Esophagus squamous epithelium (tissue), 5 donors: ENCODE measurements around the gene THYN1. TPM values are rescaled to one million over a fixed set of nuclear protein-coding genes. Genes with fewer than 3 reads are reported as not detected.
"Not testable (repeated sequence)": the region's sequence is repeated elsewhere in the genome, so short reads cannot be mapped to it uniquely, and the experiment has no call there.

Experiments
- DNase-seq: peaks from one replicate; lab custom pipeline; 2025; lab: John Stamatoyannopoulos, UW
- H3K27ac ChIP-seq, 4 donors: fragments of 200-600 bp; sonication (generic); one replicate each; pipeline ENCODE4 v1.5.1; 2016 to 2019; ENCODE audit warnings: mild to moderate bottlenecking in 1 of 4
- H3K27me3 ChIP-seq, 4 donors: fragments of 200-600 bp; sonication (generic); 1 replicate in 3 of 4; 2 replicates in 1 of 4; pipeline versions ENCODE4 v1.5.1 to v1.6.0; 2017 to 2021; ENCODE audit warnings: antibody characterized with exemption in 1 of 4
- H3K36me3 ChIP-seq, 3 donors: fragments of 200-600 bp; sonication (generic); one replicate each; pipeline ENCODE4 v1.5.1; 2016 to 2019
- H3K4me1 ChIP-seq, 3 donors: fragments of 200-600 bp; sonication (generic); one replicate each; pipeline ENCODE4 v1.5.1; 2017 to 2019
- H3K4me3 ChIP-seq, 4 donors: fragments of 200-600 bp; sonication (generic); 1 replicate in 3 of 4; 2 replicates in 1 of 4; pipeline ENCODE4 v1.5.1; 2016 to 2019; ENCODE audit warnings: mild to moderate bottlenecking in 2 of 4, moderate library complexity in 1 of 4
- H3K9me3 ChIP-seq, 3 donors: fragments of 200-600 bp; sonication (generic); one replicate each; pipeline ENCODE4 v1.5.1; 2016 to 2019
- POLR2A ChIP-seq, 4 donors: fragments of 450-650 bp; IDR thresholded peaks; one replicate each; pipeline ENCODE4 v1.6.1; 2017; ENCODE audit warnings: antibody characterized with exemption in 4 of 4, mild to moderate bottlenecking in 4 of 4, moderate library complexity in 3 of 4
- WGBS, 2 donors: methylation state at CpG; one replicate each; pipeline ENCODE4 v1.1.5; 2018; 5-methylcytosine and 5-hydroxymethylcytosine counted together
- intact Hi-C: fragments of 100-400 bp; cut with DNase I; formaldehyde crosslinking; loops from one replicate; pipeline ENCODE4 v1.15.0; 2022
- total RNA-seq, 4 donors: library from RNA; depleted of rRNA; stranded (reverse); fragments of >200 nt; gene quantifications; one replicate each; pipeline ENCODE4 v1.1.0, GENCODE V29; 2016
- TF ChIP-seq, protein P1 (sequence below), 6 experiments: fragments of 450-650 bp in 4 of 6; fragments of 200-600 bp in 2 of 6; sonication (generic) in 2 of 6; IDR thresholded peaks; one replicate each; pipeline ENCODE4 v1.5.1; 2016 to 2019; ENCODE audit warnings: antibody characterized with exemption in 6 of 6, mild to moderate bottlenecking in 4 of 6, moderate library complexity in 4 of 6
- donor health status: DM: yes; HTN: yes; CAD: no.

THYN1 gene
- total RNA-seq, 4 donors from 2014 or later = 15.7 to 34.2 (median 26.2) TPM

DNA sequence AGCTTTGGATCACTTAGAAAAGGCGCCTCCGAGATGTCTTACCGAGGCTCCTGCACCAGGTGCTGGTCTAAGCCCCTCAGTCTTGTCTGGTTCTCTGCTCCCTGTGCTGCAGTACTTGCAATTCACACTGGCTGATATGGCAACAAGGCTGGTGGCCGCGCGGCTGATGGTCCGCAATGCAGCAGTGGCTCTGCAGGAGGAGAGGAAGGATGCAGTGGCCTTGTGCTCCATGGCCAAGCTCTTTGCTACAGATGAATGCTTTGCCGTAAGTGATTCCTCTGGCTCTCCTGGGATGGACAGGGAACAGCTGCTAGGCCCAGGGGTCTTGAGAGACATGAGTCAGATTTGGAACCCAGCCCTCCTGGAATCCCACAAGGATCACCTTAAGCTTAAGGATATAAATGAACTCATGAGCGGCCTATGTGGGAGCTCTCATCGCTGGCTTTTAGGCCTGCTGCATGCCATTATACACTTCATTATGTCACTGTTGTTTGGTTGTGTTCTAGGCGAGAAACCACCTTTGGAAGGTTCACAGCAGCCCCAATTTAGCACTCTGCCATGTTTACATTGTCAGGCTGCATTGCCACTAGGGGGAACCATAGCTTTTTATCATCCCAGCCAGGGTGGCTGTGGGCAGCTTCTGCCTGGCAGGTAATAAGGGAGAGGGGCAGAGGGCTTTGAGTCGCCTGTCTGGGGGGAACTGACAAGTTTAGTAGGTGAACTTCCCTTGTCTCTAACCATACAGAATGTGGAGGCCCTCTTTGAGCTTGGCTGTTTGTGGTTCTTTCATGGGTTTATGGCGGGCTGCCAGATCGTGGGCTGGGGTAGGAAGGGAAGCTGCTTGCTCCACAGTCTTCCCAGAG is 8.7 kb upstream of the THYN1 start:
- TF ChIP-seq, protein P1, sequence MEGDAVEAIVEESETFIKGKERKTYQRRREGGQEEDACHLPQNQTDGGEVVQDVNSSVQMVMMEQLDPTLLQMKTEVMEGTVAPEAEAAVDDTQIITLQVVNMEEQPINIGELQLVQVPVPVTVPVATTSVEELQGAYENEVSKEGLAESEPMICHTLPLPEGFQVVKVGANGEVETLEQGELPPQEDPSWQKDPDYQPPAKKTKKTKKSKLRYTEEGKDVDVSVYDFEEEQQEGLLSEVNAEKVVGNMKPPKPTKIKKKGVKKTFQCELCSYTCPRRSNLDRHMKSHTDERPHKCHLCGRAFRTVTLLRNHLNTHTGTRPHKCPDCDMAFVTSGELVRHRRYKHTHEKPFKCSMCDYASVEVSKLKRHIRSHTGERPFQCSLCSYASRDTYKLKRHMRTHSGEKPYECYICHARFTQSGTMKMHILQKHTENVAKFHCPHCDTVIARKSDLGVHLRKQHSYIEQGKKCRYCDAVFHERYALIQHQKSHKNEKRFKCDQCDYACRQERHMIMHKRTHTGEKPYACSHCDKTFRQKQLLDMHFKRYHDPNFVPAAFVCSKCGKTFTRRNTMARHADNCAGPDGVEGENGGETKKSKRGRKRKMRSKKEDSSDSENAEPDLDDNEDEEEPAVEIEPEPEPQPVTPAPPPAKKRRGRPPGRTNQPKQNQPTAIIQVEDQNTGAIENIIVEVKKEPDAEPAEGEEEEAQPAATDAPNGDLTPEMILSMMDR (IDR thresholded peaks at IDR 0.05) = peak in 3 of 6 experiments; percentile 36 to 54 (median 39)
- TF ChIP-seq POLR2A (IDR thresholded peaks at IDR 0.05) = no peak
- H3K9me3 ChIP-seq = no peaks in the 10 kb centered on the region
- peaks cover 0 to 5% (median 0%) of the 10 kb centered on the region in 3 donors for H3K4me1 ChIP-seq
- H3K27me3 ChIP-seq = no peaks in the 10 kb centered on the region
- H3K4me3 ChIP-seq = no peak overlapping the region
- WGBS, 2 donors = 88 to 92% methylated on average over 7 to 10 of the region's 14 CpGs
- intact Hi-C loops = no loop called here
- no peak overlapping the region for H3K27ac ChIP-seq
- peaks cover 0 to 84% (median 28%) of the 10 kb centered on the region in 3 donors for H3K36me3 ChIP-seq
- no peak for DNase-seq

DNA sequence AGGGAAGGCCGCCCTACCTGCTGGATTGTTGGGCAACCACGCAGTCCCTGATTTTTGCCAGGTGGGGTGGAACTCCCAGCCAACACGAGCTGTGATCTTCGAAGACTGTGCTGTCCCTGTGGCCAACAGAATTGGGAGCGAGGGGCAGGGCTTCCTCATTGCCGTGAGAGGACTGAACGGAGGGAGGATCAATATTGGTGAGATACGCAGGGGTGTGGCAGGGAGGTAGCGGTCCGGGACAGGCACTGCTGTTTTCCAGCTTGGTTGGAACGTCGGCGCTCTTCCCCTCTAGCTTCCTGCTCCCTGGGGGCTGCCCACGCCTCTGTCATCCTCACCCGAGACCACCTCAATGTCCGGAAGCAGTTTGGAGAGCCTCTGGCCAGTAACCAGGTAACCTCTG is 7.8 kb upstream of the THYN1 start:
- no peak for DNase-seq
- Histone ChIP-seq H3K4me1 (no peaks in the 10 kb centered on the region), H3K9me3 (no peaks in the 10 kb centered on the region), H3K4me3 (no peak overlapping the region), H3K27me3 (no peaks in the 10 kb centered on the region), H3K36me3 (peaks cover 0 to 91% (median 28%) of the 10 kb centered on the region in 3 donors), H3K27ac (no peak overlapping the region)
- 89 to 91% methylated on average over 11 to 16 of the region's 16 CpGs for WGBS, 2 donors
- intact Hi-C loops = no loop called here
- TF ChIP-seq POLR2A (IDR thresholded peaks at IDR 0.05) = no peak
- TF ChIP-seq, protein P1 (IDR thresholded peaks at IDR 0.05) = no peak

DNA sequence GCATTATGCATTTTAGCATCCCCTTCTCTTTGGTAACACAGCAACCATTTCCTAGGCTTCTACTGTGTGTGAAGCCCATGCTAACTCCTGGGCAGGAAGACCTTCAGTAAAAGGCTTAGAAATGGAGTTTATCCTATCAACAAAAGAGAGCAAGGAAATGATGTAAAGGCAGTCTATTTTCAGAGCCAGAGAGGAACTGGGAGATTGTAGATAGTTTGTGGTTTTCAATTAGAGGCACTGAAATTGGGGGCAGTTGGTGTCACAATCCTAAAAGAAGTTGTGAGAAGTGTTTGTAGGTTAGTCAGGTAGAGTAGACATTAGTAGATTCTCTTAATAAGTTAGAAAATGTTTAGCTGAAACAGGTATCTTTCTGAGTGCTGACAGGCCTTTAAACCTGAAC is 7.4 kb upstream of the THYN1 start:
- intact Hi-C loops = no loop called here

DNA sequence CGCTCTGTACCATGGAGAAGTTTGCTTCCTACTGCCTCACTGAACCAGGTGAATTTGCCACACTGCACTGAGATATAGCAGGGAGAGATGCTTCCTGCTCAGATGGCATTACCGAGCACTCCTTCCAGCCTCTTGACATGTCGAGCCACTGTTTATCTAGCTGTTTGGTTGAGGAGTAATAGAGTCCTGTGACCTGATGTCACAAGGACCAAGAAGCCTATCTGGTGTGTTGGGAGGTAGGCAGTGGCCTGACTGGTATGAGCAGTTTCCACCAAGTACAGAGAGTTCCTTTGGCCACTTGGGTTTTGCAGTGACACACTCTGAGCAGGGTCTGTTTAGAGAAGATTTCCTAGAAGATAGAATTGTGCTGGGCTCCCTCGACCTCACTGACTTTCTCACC is 5.4 kb upstream of the THYN1 start:
- Histone ChIP-seq H3K4me3 (no peak overlapping the region), H3K36me3 (peaks cover 0 to 74% (median 28%) of the 10 kb centered on the region in 3 donors), H3K27ac (no peak overlapping the region), H3K4me1 (peaks cover 0 to 15% (median 8%) of the 10 kb centered on the region in 3 donors), H3K27me3 (no peaks in the 10 kb centered on the region), H3K9me3 (no peaks in the 10 kb centered on the region)
- WGBS, 2 donors = 82 to 85% methylated on average over 3 to 4 of the region's 4 CpGs
- no peak for DNase-seq
- intact Hi-C loops = no loop called here
- TF ChIP-seq POLR2A (IDR thresholded peaks at IDR 0.05) = no peak
- TF ChIP-seq, protein P1 (IDR thresholded peaks at IDR 0.05) = no peak

More for the DNA sequence above, 7.4 kb upstream of the THYN1 start:
- H3K36me3 ChIP-seq = peaks cover 0 to 90% (median 28%) of the 10 kb centered on the region in 3 donors
- DNase-seq = no peak
- no peaks in the 10 kb centered on the region for H3K4me1 ChIP-seq
- no peak overlapping the region for H3K27ac ChIP-seq
- H3K9me3 ChIP-seq = no peaks in the 10 kb centered on the region
- no peak for TF ChIP-seq POLR2A (IDR thresholded peaks at IDR 0.05)
- TF ChIP-seq, protein P1 (IDR thresholded peaks at IDR 0.05) = no peak
- no peaks in the 10 kb centered on the region for H3K27me3 ChIP-seq
- no peak overlapping the region for H3K4me3 ChIP-seq

DNA sequence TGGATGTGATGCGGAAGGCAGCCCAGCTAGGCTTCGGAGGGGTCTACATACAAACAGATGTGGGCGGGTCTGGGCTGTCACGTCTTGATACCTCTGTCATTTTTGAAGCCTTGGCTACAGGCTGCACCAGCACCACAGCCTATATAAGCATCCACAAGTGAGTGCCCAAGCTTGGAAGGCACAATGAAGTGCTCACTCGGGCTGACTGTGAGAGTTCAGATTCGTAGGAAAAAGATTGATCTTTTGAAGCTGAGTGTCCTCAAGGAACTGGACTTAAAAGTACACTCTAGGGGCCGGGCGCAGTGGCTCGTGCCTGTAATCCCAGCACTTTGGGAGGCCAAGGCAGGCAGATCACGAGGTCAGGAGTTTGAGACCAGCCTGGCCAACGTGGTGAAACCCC is 3.9 kb upstream of the THYN1 start:
- intact Hi-C loops = no loop called here
- TF ChIP-seq, protein P1 (IDR thresholded peaks at IDR 0.05) = no peak
- no peak for TF ChIP-seq POLR2A (IDR thresholded peaks at IDR 0.05)
- DNase-seq = no peak
- no peak overlapping the region for H3K27ac ChIP-seq
- 75 to 91% methylated on average over 2 to 11 of the region's 11 CpGs for WGBS, 2 donors
- H3K4me1 ChIP-seq = peaks cover 6 to 21% (median 11%) of the 10 kb centered on the region in 3 donors
- peaks cover 0 to 60% (median 22%) of the 10 kb centered on the region in 3 donors for H3K36me3 ChIP-seq
- H3K27me3 ChIP-seq = no peaks in the 10 kb centered on the region
- no peak overlapping the region for H3K4me3 ChIP-seq
- no peaks in the 10 kb centered on the region for H3K9me3 ChIP-seq

DNA sequence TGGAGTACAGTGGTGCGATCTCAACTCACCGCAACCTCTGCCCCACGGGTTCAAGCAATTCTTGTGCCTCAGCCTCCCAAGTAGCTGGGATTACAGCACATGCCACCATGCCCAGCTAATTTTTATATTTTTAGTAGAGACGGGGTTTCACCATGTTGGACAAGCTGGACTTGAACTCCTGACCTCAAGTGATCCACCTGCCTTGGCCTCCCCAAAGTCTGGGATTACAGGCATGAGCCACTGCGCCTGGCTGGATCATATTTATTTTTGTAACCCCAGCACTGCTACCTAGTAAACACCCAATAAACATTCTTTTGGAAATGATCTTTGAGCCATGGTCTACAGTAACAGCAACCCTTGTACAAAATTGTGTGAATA is 2.0 kb upstream of the THYN1 start:
- H3K9me3 ChIP-seq, intact Hi-C loops, H3K27me3 ChIP-seq, H3K27ac ChIP-seq, DNase-seq, H3K4me3 ChIP-seq: not testable (repeated sequence)
- H3K36me3 ChIP-seq = peaks cover 0 to 53% (median 4%) of the 10 kb centered on the region in 3 donors
- WGBS, 2 donors = 94 to 97% methylated on average over 5 of the region's 5 CpGs
- peaks cover 11 to 31% (median 15%) of the 10 kb centered on the region in 3 donors for H3K4me1 ChIP-seq
